ENCODE data around the gene KIF16B. TPM values are rescaled to one million over a fixed set of nuclear protein-coding genes. Genes with fewer than 3 reads are reported as not detected.

Gene KIF16B
- total and polyA plus RNA-seq, 8 donors: 5.0 to 59.8 (median 24.2) TPM

- no peaks in the 10 kb centered on the region for H3K4me1 ChIP-seq
- 82 to 94% (median 92%) methylated on average over 8 of the region's 8 CpGs for WGBS, 5 donors
- H3K9me3 ChIP-seq: no peaks in the 10 kb centered on the region
- no peak for DNase-seq
- no peak overlapping the region for H3K4me3 ChIP-seq
- H3K36me3 ChIP-seq: peaks cover 0 to 61% (median 49%) of the 10 kb centered on the region in 4 donors
- no peak overlapping the region for H3K27ac ChIP-seq
- intact Hi-C loops (cut with DNase I; ENCODE audit: low total_unique reads): no loop called here
- TF ChIP-seq POLR2AphosphoS5 (IDR thresholded peaks at IDR 0.05) (no peak), POLR2A (IDR thresholded peaks at IDR 0.05) (no peak), CTCF (IDR thresholded peaks at IDR 0.05) (no peak), EP300 (IDR thresholded peaks at IDR 0.05) (no peak)
- no peaks in the 10 kb centered on the region for H3K27me3 ChIP-seq
Measured at GRCh38 chr20:16488086-16488485, 85.2 kb downstream of the KIF16B start.

GRCh38 chr20:16486532-16486931 is 86.7 kb downstream of the KIF16B start:
- Histone ChIP-seq H3K4me1 (no peaks in the 10 kb centered on the region), H3K9me3 (no peaks in the 10 kb centered on the region), H3K4me3 (no peak overlapping the region), H3K27ac (no peak overlapping the region), H3K27me3 (no peaks in the 10 kb centered on the region), H3K36me3 (peaks cover 0 to 52% (median 46%) of the 10 kb centered on the region in 4 donors)
- no peak for TF ChIP-seq POLR2AphosphoS5 (IDR thresholded peaks at IDR 0.05)
- TF ChIP-seq POLR2A (IDR thresholded peaks at IDR 0.05): no peak
- TF ChIP-seq EP300 (IDR thresholded peaks at IDR 0.05): no peak
- TF ChIP-seq CTCF (IDR thresholded peaks at IDR 0.05): no peak
- intact Hi-C loops (cut with DNase I; ENCODE audit: low total_unique reads): no loop called here
- 89 to 96% (median 95%) methylated on average over 6 of the region's 6 CpGs for WGBS, 5 donors
- no peak for DNase-seq

- Histone ChIP-seq H3K27me3 (no peaks in the 10 kb centered on the region), H3K27ac (no peak overlapping the region), H3K4me3 (no peak overlapping the region), H3K4me1 (no peaks in the 10 kb centered on the region), H3K36me3 (peaks cover 0 to 51% (median 37%) of the 10 kb centered on the region in 4 donors), H3K9me3 (no peaks in the 10 kb centered on the region)
- no peak for TF ChIP-seq EP300 (IDR thresholded peaks at IDR 0.05)
- TF ChIP-seq CTCF (IDR thresholded peaks at IDR 0.05): no peak
- TF ChIP-seq POLR2AphosphoS5 (IDR thresholded peaks at IDR 0.05): no peak
- TF ChIP-seq POLR2A (IDR thresholded peaks at IDR 0.05): no peak
- 70 to 83% (median 81%) methylated on average over 1 of the region's 1 CpG for WGBS, 5 donors
- intact Hi-C loops (cut with DNase I; ENCODE audit: low total_unique reads): no loop called here
- DNase-seq: no peak
Measured at GRCh38 chr20:16485401-16485800, 87.8 kb downstream of the KIF16B start.

- Histone ChIP-seq H3K4me3 (no peak overlapping the region), H3K27me3 (no peaks in the 10 kb centered on the region), H3K9me3 (no peaks in the 10 kb centered on the region), H3K27ac (no peak overlapping the region), H3K4me1 (no peaks in the 10 kb centered on the region), H3K36me3 (peaks cover 0 to 30% (median 22%) of the 10 kb centered on the region in 4 donors)
- DNase-seq: no peak
- intact Hi-C loops (cut with DNase I; ENCODE audit: low total_unique reads): no loop called here
- WGBS, 5 donors: 90 to 93% (median 91%) methylated on average over 2 of the region's 2 CpGs
- no peak for TF ChIP-seq EP300 (IDR thresholded peaks at IDR 0.05)
- TF ChIP-seq POLR2AphosphoS5 (IDR thresholded peaks at IDR 0.05): no peak
- no peak for TF ChIP-seq POLR2A (IDR thresholded peaks at IDR 0.05)
- no peak for TF ChIP-seq CTCF (IDR thresholded peaks at IDR 0.05)
Measured at GRCh38 chr20:16483024-16483423, 90.2 kb downstream of the KIF16B start.

Measured in stomach (tissue), 9 donors.